ENCODE measurements around the gene FAR2. TPM values are rescaled to one million over a fixed set of nuclear protein-coding genes. Genes with fewer than 3 reads are reported as not detected.
A peak's percentile ranks its signal among the peaks of the same experiment; 100 is the strongest.

The FAR2 gene
- 10 to 100 TPM; 39.7 to 93.0 (median 72.2) TPM for total RNA-seq
- long read RNA-seq, donor 1, transcript FAR2-202 (12 exons, 3,616 nt) = major isoform, 21 of 31 reads
- long read RNA-seq, donor 1, partial matches to known transcripts = 0 of 31 reads
- long read RNA-seq, donor 1, other reads (novel, unspliced or antisense) = 9 of 31 reads
- long read RNA-seq, donor 2, transcript FAR2-202 (12 exons, 3,616 nt) = major isoform, 12 of 21 reads
- long read RNA-seq, donor 2, partial matches to known transcripts = 2 of 21 reads
- long read RNA-seq, donor 2, other reads (novel, unspliced or antisense) = 6 of 21 reads

DNA sequence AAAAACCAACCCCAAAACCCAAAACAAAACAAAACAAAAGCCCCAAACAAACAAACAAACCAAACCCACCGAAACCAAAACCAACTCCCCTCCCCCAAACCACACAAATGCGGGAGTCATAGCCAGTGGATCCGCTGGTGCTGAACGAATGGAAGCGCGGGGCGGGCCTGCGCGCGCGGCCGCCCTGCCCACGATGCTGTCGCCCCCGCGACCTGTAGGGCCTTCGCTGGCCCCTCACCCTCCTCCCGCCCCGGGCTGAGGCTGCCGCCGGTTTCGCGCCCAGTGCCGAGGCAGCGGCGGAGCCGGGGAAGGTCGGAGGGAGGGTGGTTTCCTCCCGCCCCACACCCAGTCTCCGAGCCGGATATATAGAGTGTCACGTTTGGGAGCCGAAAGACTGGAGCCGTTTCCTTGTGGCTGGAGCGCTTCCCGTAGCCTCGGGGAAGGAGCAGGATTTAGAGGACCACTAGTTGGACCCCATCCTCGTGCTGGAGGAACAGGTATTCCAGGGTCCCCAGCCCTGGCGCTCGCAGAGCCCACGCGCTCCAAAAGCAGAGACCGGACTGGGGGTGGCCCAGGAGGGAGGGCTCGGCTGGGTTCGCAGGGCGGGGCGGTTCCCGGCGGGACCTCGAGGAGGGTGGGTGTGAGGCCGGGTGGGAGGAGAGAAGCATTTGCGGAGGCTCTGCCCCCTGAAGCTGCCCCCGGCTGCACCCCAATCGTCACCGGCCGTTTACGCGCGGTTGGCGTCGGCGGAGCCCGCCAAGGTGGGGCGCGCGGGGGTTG lies at the start of gene FAR2:
TSS of gene FAR2 (plus strand) at position 368 of the 780 bp plus-strand sequence. CDS start 121,172 bp downstream, outside the sequence.
- peak; percentile 81 for ATAC-seq
- peak; percentile 72 to 86 (median 82) for DNase-seq
- intact Hi-C loops (cut with DNase I, micrococcal nuclease) = no loop called here

DNA sequence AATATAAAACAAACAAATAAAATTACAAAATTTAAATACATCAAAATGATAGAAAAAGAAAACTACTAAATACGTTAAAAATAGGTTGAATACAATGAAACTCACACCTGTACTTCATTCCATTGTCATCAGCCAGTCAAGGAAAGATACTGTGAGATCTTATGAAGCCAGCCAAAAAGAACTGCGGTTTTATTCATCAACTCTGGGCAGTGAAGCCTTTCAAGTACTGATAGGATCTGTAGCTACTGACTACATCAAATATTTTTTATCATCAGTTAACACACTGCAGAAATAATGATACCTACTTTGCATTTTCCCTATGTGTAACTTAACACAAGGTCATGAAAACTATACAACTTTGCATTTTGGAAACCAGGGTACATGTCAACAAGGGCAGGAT lies 46.3 kb upstream of the FAR2 start:
- no peak for DNase-seq
- intact Hi-C loops (cut with DNase I, micrococcal nuclease) = no loop called here
- TF ChIP-seq, protein P1, sequence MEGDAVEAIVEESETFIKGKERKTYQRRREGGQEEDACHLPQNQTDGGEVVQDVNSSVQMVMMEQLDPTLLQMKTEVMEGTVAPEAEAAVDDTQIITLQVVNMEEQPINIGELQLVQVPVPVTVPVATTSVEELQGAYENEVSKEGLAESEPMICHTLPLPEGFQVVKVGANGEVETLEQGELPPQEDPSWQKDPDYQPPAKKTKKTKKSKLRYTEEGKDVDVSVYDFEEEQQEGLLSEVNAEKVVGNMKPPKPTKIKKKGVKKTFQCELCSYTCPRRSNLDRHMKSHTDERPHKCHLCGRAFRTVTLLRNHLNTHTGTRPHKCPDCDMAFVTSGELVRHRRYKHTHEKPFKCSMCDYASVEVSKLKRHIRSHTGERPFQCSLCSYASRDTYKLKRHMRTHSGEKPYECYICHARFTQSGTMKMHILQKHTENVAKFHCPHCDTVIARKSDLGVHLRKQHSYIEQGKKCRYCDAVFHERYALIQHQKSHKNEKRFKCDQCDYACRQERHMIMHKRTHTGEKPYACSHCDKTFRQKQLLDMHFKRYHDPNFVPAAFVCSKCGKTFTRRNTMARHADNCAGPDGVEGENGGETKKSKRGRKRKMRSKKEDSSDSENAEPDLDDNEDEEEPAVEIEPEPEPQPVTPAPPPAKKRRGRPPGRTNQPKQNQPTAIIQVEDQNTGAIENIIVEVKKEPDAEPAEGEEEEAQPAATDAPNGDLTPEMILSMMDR (IDR thresholded peaks at IDR 0.05) = no peak
- Histone ChIP-seq H3K4me3 (no peak overlapping the region), H3K4me1 (ENCODE audit: low read depth) (no peaks in the 10 kb centered on the region), H3K9me3 (no peaks in the 10 kb centered on the region), H3K36me3 (ENCODE audit: low read depth) (no peaks in the 10 kb centered on the region)
- no peak for ATAC-seq

More for the DNA sequence above, at the start of gene FAR2:
- TF ChIP-seq, protein P1 (IDR thresholded peaks at IDR 0.05) = no peak
- no peaks in the 10 kb centered on the region for H3K36me3 ChIP-seq (ENCODE audit: low read depth)
- peak within 1 kb of the TSS; percentile 81 for H3K4me3 ChIP-seq
- no peaks in the 10 kb centered on the region for H3K9me3 ChIP-seq
- peaks cover 18% of the 10 kb centered on the region for H3K4me1 ChIP-seq (ENCODE audit: low read depth)

DNA sequence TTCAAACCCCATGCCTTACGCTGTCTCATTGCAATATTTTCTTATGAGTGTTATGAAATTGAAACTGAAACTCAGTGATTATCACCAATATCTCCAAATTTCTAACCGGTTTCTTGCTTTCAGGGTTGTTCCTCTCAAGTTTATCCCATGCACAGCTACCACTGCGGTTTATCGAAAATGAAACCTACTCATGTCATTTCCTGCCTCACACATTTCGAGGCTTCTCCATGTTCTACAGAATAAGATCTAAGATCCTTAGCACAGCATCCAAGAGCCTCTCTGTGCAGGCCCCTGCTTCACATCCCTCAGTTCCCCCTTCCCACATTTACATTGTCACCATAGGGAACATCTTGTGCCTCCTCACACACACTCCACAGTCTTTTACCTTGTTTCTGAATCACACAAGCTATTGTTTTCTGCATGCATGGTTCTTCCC lies 45.5 kb upstream of the FAR2 start:
- DNase-seq (peak in 1 of 3 donors; percentile 23), ATAC-seq (peak; percentile 80)
- intact Hi-C loops (cut with DNase I, micrococcal nuclease) = no loop called here
- Histone ChIP-seq H3K4me3 (no peak overlapping the region), H3K9me3 (no peaks in the 10 kb centered on the region), H3K36me3 (ENCODE audit: low read depth) (no peaks in the 10 kb centered on the region), H3K4me1 (ENCODE audit: low read depth) (no peaks in the 10 kb centered on the region)
- TF ChIP-seq, protein P1 (IDR thresholded peaks at IDR 0.05) = no peak

DNA sequence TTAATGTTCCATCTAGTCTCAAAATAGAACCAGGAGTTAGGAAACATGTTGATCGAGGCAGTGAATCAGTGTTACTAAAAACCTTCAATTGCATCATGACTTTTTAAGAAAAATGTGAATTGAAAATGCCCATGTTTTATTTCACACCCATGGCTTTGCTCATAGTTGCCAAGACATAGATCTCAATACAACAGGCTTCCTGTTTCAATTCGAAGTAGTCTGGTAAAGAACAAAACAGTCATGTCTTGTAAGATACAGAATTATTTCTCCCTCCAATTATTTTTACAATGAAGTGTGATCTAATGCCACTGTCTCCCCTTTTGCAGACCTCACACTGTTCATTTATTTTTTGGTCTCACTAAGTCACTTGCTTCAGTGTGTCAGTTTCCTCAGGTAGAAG lies 44.6 kb upstream of the FAR2 start:
- no peak for DNase-seq
- no peaks in the 10 kb centered on the region for H3K4me1 ChIP-seq (ENCODE audit: low read depth)
- intact Hi-C loops (cut with DNase I, micrococcal nuclease) = no loop called here
- H3K36me3 ChIP-seq (ENCODE audit: low read depth) = no peaks in the 10 kb centered on the region
- no peak overlapping the region for H3K4me3 ChIP-seq
- no peaks in the 10 kb centered on the region for H3K9me3 ChIP-seq
- ATAC-seq = no peak
- TF ChIP-seq, protein P1 (IDR thresholded peaks at IDR 0.05) = no peak

DNA sequence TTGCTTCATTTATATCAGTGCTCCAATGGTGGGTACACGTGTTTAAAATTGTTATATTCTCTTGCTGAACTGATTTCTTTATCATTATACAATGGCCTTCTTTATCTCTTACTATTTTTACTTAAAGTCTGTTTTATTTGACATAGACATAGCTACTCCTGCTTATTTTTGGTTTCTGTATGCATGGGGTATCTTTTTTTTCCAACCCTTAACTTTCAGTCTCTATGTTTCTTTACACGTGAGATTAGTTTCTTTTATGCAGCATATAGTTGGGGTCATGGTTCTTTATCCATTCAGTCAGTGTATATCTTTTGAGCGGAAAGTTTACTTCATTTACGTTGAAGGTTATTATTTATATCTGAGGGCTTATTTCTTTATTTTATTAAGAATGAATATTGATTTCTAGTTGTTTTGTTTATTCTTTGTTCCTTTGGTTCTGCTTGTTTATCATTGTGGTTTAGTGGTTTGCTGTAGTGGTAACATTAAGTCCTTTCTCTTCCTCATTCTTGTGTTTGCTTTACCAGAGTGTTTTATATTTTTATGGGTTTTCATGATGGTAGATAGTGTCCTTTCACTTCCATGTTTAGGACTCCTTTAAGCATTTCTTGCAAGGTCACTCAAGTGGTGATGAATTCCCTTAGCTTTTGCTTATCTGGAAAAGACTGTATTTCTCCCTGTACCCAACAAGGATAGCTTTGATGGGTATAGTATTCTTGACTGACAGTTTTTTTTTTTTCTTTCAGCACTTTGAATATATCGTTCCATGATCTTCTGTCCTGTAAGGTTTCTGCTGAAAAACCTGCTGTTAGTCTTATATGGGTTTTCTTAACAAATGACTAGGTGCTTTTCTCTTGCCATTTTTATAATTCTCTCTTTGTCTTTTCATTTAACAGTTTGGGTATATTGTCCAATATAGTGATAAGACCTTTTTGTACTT lies 38.3 kb upstream of the FAR2 start:
- intact Hi-C loops (cut with DNase I, micrococcal nuclease) = no loop called here
- Histone ChIP-seq H3K36me3 (ENCODE audit: low read depth) (no peaks in the 10 kb centered on the region), H3K4me3 (no peak overlapping the region), H3K9me3 (peaks cover 9% of the 10 kb centered on the region), H3K4me1 (ENCODE audit: low read depth) (no peaks in the 10 kb centered on the region)
- DNase-seq = no peak
- ATAC-seq = peak; percentile 50
- TF ChIP-seq, protein P1 (IDR thresholded peaks at IDR 0.05) = no peak
